ENCODE data around the gene JAG2. TPM values are rescaled to one million over a fixed set of nuclear protein-coding genes. Genes with fewer than 3 reads are reported as not detected.

The JAG2 gene
- total RNA-seq, 1 experiment from 2014 or later, result 43.7 TPM

GRCh38 chr14:105197211-105197641, 28.6 kb upstream of the JAG2 start:
- Histone ChIP-seq H3K4me1 (ENCODE audit: control insufficient read depth, insufficient read depth, low read length) (peaks cover 4% of the 10 kb centered on the region; the same call in 1 of the 2 replicates), H3K27me3 (ENCODE audit: control insufficient read depth, insufficient read depth, low read length) (no peaks in the 10 kb centered on the region), H3K4me3 (ENCODE audit: low read depth in 2 of 2, low read length in 2 of 2) (no peak overlapping the region), H3K27ac (ENCODE audit: low read length) (no peak overlapping the region), H3K36me3 (ENCODE audit: control insufficient read depth, insufficient read depth, low read length) (no peaks in the 10 kb centered on the region), H3K9me3 (ENCODE audit: control insufficient read depth, insufficient read depth, low read depth, low read length) (no peaks in the 10 kb centered on the region)
- ChIA-PET CTCF (no interaction called here), POLR2A (no interaction called here)
- in situ Hi-C loops (cut with HindIII; ENCODE audit: low pct_unique_long_range_greater_than_20kb, low sequenced_read_pairs), result no loop called here
- intact Hi-C loops (cut with micrococcal nuclease; ENCODE audit: unreplicated experiment), result no loop called here
- ATAC-seq (no peak), DNase-seq (ENCODE audit: low read depth, low spot score) (no peak)
- BruUV-seq (replicated peaks), result no TSS peak
- no peak for TF ChIP-seq CTCF (IDR thresholded peaks at IDR 0.05)
- TF ChIP-seq POLR2AphosphoS5 (IDR thresholded peaks at IDR 0.05; ENCODE audit: low read depth, low read length), result no peak
- TF ChIP-seq SIN3A (IDR thresholded peaks at IDR 0.05; ENCODE audit: borderline replicate concordance, insufficient read depth, low read depth, low read length), result no peak
- TF ChIP-seq TCF7L2 (IDR thresholded peaks at IDR 0.05; ENCODE audit: low read depth, low read length), result no peak
- no peak for TF ChIP-seq REST (IDR thresholded peaks at IDR 0.05; ENCODE audit: insufficient read depth in 1 of 2, low read depth in 2 of 2, low read length in 1 of 2)

GRCh38 chr14:105196265-105196960, 27.8 kb upstream of the JAG2 start:
- CTCF ChIA-PET, result no interaction called here
- intact Hi-C loops (cut with micrococcal nuclease; ENCODE audit: unreplicated experiment), result no loop called here
- in situ Hi-C loops (cut with HindIII; ENCODE audit: low pct_unique_long_range_greater_than_20kb, low sequenced_read_pairs), result no loop called here
- BruUV-seq (replicated peaks), result no TSS peak
- Histone ChIP-seq H3K27ac (ENCODE audit: low read length) (no peak overlapping the region), H3K9me3 (ENCODE audit: control insufficient read depth, insufficient read depth, low read depth, low read length) (no peaks in the 10 kb centered on the region), H3K4me1 (ENCODE audit: control insufficient read depth, insufficient read depth, low read length) (peaks cover 4% of the 10 kb centered on the region; the same call in 1 of the 2 replicates), H3K4me3 (ENCODE audit: low read depth in 2 of 2, low read length in 2 of 2) (no peak overlapping the region), H3K27me3 (ENCODE audit: control insufficient read depth, insufficient read depth, low read length) (no peaks in the 10 kb centered on the region), H3K36me3 (ENCODE audit: control insufficient read depth, insufficient read depth, low read length) (no peaks in the 10 kb centered on the region)
- TF ChIP-seq TCF7L2 (IDR thresholded peaks at IDR 0.05; ENCODE audit: low read depth, low read length), result no peak
- TF ChIP-seq POLR2AphosphoS5 (IDR thresholded peaks at IDR 0.05; ENCODE audit: low read depth, low read length), result no peak
- TF ChIP-seq CTCF (IDR thresholded peaks at IDR 0.05), result no peak
- no peak for TF ChIP-seq REST (IDR thresholded peaks at IDR 0.05; ENCODE audit: insufficient read depth in 1 of 2, low read depth in 2 of 2, low read length in 1 of 2)
- no peak for TF ChIP-seq SIN3A (IDR thresholded peaks at IDR 0.05; ENCODE audit: borderline replicate concordance, insufficient read depth, low read depth, low read length)
- POLR2A ChIA-PET, result no interaction called here
- DNase-seq (ENCODE audit: low read depth, low spot score) (no peak), ATAC-seq (no peak)

Measured in Panc1 (cell line).